ENCODE measurements around the gene DFFA.

DNA sequence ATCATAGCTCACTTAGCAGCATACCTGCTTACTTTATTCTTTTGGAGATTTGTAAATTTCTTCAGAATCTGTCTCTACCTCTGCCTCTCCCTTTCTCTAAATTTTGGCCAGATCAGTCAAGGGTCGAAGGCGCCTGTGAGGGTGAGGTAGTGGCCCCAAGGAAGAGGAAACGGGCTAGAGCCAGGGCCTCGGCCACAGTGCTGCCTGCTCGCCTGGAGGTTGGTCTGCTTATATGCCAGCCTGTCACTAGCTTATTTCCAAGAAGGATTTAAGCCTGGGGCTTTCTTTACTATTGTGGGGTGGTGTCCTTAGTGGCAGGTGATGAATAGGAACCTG lies 22.1 kb upstream of the DFFA start:
- TF ChIP-seq MYC (IDR thresholded peaks at IDR 0.05; ENCODE audit: low read depth, low read length) = no peak
- TF ChIP-seq MYC (CRISPR knock-in tag; IDR thresholded peaks at IDR 0.05; ENCODE audit: borderline replicate concordance, low read depth) = no peak
- no peak for TF ChIP-seq EP300 (IDR thresholded peaks at IDR 0.05; ENCODE audit: low read length)
- no peak for TF ChIP-seq CHCHD3 (CRISPR knock-in tag; IDR thresholded peaks at IDR 0.05)
- no peak for TF ChIP-seq ZNF79 (CRISPR knock-in tag; IDR thresholded peaks at IDR 0.05; ENCODE audit: low read depth)
- no peak for TF ChIP-seq ZFX (CRISPR knock-in tag; IDR thresholded peaks at IDR 0.05)
- TF ChIP-seq SAFB2 (IDR thresholded peaks at IDR 0.05; ENCODE audit: borderline replicate concordance, low read depth, low read length, severe bottlenecking) = no peak
- TF ChIP-seq, protein P1, sequence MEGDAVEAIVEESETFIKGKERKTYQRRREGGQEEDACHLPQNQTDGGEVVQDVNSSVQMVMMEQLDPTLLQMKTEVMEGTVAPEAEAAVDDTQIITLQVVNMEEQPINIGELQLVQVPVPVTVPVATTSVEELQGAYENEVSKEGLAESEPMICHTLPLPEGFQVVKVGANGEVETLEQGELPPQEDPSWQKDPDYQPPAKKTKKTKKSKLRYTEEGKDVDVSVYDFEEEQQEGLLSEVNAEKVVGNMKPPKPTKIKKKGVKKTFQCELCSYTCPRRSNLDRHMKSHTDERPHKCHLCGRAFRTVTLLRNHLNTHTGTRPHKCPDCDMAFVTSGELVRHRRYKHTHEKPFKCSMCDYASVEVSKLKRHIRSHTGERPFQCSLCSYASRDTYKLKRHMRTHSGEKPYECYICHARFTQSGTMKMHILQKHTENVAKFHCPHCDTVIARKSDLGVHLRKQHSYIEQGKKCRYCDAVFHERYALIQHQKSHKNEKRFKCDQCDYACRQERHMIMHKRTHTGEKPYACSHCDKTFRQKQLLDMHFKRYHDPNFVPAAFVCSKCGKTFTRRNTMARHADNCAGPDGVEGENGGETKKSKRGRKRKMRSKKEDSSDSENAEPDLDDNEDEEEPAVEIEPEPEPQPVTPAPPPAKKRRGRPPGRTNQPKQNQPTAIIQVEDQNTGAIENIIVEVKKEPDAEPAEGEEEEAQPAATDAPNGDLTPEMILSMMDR (IDR thresholded peaks at IDR 0.05 in 2 of 3, conservative IDR thresholded peaks at IDR 0.05 in 1 of 3; ENCODE audit: insufficient read depth in 2 of 3, low read depth in 1 of 3, low read length in 3 of 3) = no peak

Measured in K562 (cell line).